Right ventricle myocardium superior (tissue), 1 donor: ENCODE results near the gene HS6ST2. TPM values are rescaled to one million over a fixed set of nuclear protein-coding genes. Genes with fewer than 3 reads are reported as not detected.
A peak's percentile ranks its signal among the peaks of the same experiment; 100 is the strongest.
"Not testable (repeated sequence)": the region's sequence is repeated elsewhere in the genome, so short reads cannot be mapped to it uniquely, and the experiment has no call there.

Experiments used
- ATAC-seq: fragments of 200-7000 bp; cut with Tn5 transposase; one replicate; pipeline ENCODE4 v1.9.1; 2020; ENCODE audit warnings: mild to moderate bottlenecking; ENCODE audit not compliant: poor library complexity
- DNase-seq: peaks from one replicate; pipeline ENCODE4 v3.0.0-alpha.2; 2020
- intact Hi-C: fragments of 100-400 bp; cut with DNase I; formaldehyde crosslinking; loops from one replicate; pipeline ENCODE4 v1.11.2; 2022
- long read RNA-seq: library from polyadenylated mRNA; unstranded; transcript quantifications from one replicate; pipeline ENCODE4 v2.0.0, GENCODE V29; 2021
- total RNA-seq: library from RNA; stranded (reverse); fragmentation: NEBNext Ultra II Directional; extraction: Animal tissue kit (Norgen Biotek cat#: 25700); gene quantifications from one replicate; pipeline ENCODE4 v1.2.1, GENCODE V29; 2021
- donor health status: DM: no; HTN: yes; CAD: no; lungs with severe emphysema.

The HS6ST2 gene
- total RNA-seq: 0.08 TPM
- long read RNA-seq: 0 reads

DNA sequence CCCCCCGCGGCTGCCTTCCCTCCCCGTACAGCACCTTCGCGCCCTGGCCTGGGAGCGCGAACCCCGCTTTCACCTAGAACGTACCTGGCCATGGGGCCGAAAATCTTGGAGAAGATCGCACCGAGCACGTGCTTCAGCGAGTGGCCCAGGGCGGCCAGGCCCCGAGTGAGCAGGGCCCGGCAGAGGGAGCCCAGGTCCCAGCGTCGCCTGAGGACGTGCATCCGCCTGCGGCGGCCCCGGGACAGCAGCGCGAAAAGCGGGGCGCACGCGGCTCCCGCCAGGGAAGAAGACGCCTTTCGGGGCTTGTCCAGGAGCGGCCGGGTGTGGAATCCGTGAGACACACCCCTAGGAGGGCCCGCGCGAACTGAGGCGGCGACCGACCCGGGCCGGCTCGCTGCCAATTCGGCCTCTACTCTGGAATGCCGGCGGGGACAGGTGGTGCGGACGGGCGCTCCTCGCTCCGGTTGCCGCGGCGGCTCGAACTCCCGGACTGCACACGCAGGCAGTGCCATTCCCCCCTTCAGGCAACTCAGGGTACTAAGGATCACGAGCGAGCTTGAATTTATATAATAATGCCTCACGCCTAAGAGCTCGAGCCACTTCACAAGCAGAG, at the start of gene HS6ST2:
Gene HS6ST2, minus strand, starts transcription at position 539 of the 613 bp plus-strand sequence.
- DNase-seq (no peak), ATAC-seq (peak; percentile 22)
- intact Hi-C loops: no loop called here

DNA sequence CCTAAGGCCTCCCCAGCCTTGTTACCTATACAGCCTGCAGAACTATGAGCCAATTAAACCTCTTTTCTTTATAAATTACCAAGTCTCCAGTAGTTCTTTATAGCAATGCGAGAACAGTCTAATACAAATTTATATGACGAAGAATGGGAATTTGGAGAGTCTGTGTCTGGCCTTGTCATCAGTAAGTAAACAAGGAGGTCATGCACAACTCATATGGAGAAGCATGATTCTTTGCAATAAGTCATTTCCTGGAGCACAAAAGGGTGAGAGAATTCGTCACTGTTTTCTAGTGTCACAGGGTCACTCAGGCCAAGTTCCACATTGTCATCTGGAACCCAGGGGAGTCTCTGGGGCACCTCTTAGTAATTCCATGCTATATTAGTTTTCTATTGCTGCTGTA, 49.0 kb upstream of the HS6ST2 start:
- no peak for ATAC-seq
- intact Hi-C loops: no loop called here
- no peak for DNase-seq

DNA sequence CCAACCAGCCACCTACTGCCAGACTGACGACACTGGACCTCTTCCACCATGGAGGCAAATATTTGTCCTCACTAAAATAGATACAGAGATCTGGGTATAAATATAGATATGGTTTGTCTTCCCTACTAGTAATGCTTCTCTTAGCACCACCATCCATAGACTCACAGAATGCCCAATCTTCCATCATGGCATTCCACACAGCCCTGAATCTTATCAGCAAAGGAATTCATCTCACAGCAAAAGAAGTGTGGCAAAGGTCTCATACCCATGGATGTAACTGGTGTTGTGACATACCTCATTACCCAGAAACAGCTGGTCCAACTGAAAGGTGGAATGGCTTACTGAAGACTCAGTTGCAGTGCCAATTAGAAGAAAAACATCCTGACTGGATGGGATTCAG, 47.2 kb upstream of the HS6ST2 start:
- DNase-seq (no peak), ATAC-seq (no peak)
- intact Hi-C loops: no loop called here

DNA sequence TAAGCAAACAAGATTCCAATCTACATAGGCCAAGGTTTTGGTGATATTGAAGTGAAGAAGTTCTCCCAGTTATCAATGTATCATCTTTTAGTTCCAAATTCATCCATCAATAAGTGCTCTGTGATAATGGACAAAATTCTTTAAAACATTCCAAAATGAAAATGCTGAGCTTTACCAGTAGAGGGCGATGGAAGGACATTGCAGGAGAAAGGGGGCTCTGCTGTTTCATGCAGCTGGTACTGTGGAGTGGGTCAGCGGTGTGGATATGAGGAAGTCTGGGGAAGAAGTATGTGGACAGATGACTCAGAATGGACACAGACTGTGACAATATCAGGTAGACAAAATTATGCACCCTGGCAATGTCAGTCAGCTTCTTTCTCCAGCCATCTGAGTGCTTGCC, 46.6 kb upstream of the HS6ST2 start:
- ATAC-seq (no peak), DNase-seq (no peak)
- intact Hi-C loops: no loop called here

DNA sequence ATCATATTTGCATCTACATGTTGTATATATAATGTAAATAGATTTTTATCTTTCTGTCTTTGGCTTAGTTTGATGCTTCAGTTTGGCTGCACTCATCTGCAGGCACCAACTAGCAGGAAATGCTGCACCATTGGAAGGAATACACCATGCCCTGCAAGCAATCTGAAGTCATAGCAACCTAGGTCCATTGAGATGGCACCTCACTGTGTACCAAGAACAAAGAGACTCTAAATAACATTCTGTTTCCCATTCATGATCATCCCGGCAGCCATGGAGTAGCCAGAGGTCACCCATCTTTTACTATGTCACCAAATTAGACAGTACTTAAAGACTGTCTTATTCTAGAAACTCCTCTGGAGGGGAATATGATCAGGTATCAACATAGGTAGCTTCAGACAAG, 40.8 kb upstream of the HS6ST2 start:
- no peak for DNase-seq
- intact Hi-C loops: no loop called here
- ATAC-seq: no peak

DNA sequence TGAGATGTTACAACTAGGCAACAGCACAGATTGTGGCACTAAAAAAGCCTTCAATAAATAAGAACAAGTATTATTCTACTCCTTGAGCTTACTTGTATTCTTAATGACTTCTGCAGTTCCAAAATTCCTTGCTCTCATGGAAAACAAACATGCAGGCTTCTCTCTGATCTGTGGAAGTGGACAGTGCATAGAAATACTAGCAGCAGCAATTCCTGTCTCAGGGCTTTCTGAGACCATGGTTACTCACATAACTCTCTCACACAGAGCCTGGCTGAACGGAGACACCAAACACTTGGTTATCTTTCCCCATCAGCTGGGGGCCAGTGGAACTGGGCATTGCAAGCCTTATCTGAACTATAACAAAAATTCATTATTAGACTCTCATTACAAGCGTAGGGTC, 32.4 kb upstream of the HS6ST2 start:
- intact Hi-C loops: no loop called here
- no peak for ATAC-seq
- no peak for DNase-seq

DNA sequence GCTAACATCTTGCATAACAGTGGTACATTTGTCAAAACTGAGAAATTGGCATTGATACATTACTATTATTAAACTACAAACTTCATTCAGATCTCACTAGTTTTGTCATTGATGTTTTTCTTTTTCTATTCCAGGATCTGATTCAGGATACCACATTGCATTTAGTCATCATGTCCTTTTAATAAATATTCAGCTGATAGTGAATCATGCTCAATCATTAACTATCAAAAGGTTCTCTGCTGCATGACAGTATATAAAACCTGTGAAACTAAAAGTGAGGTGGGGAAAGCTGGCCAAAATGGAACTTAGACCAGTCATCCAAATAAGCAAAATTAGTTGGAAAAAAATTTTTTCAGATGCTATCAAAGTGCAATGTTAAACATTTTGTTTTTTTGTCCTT, 28.1 kb upstream of the HS6ST2 start:
- intact Hi-C loops: no loop called here
- no peak for ATAC-seq

DNA sequence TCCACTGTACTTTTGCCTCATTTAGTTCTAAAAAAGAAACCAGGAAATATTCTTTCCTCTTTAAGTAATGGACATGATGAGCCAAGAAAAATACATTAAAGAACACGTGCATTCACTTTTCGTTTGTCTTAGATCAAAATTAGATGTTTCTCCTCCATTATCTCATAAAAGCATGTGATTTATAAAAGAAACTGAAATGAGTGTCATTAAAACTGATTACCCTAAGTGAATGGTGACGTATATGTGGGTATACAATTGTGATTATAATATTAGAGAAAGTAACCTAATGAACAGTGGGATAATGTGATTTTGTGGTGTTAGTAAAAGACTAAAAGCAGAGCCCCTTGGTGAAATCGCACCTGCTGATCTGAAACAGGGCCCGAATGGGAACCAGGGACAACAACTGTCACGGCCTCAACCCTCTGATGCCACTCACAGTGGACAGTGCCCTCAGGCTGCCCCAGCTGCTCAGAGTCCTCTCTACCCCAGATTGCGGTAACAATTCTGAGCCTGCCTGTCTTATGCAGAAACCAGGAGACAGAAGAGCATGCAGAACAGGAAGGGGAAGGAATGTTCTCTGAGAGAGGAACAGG, 25.7 kb upstream of the HS6ST2 start:
- intact Hi-C loops: no loop called here
- ATAC-seq (no peak), DNase-seq (no peak)

More for the DNA sequence above, 28.1 kb upstream of the HS6ST2 start:
- DNase-seq: no peak

DNA sequence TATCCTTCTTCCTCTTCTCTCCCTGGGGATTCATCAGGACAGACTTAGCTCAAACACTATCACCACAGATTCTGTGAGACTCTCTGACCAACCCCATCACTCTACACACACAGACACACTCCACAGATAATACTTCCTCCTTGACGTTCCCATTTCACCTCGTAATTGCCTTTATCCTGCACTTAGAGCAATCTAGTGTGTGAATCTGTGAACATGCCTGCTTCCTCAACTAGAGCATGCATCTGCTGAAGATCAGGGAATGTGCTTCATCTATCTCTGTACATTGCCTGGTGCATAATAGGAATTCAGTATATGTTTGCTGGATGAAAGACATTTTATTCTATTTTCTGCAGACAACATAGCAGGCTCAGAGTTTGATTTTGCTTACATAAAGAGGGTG, 25.1 kb upstream of the HS6ST2 start:
- intact Hi-C loops: no loop called here
- ATAC-seq (no peak), DNase-seq (no peak)

DNA sequence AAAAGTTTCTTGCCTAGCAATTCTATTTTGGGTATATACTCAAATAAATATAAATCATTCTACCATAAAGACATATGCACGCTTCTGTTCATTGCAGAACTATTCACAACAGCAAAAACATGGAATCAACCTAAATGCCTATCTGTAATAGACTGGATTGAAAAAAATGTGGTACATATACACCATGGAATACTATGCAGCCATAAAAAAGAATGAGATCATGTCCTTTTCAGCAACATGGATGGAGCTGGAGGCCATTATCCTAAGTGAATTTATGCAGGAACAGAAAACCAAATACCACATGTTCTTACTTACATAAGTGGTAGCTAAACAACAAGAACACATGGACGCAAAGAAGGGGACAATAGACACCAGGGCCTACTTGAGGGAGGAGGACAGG, 21.6 kb upstream of the HS6ST2 start:
- intact Hi-C loops, ATAC-seq: not testable (repeated sequence)

DNA sequence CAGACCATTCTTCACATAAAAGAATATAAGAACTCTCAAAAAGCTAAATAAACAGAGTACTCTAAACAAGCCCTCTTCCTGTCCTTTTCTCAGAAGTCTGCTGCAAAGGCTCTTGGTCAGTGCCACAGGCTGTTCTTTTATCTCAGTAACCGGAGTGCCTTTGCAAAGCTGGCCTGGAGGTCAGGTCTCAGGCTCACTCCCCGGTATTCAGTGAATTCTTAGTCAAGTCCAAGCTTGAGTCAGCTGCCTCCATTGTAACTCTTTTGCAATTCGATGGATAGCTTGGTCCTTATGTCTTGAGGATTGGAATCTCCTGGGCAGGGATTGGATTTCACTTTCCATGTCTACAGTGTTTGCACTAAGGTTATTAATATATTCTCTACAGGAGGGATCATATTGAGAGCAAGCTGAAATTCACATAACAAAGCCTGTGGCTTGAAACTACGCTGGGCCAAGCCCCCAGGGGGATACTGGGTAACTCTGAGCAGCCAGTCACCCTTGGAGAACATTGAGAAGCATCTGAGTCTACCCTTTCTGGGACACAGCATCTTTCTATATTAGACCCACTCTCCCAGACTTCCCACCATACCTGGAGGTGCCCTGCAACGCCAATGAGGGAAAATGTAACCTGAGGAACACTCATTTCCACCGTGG, 10.0 kb upstream of the HS6ST2 start:
- ATAC-seq: no peak
- DNase-seq: no peak
- intact Hi-C loops: no loop called here

More for the DNA sequence above, 21.6 kb upstream of the HS6ST2 start:
- not testable (repeated sequence) for DNase-seq

DNA sequence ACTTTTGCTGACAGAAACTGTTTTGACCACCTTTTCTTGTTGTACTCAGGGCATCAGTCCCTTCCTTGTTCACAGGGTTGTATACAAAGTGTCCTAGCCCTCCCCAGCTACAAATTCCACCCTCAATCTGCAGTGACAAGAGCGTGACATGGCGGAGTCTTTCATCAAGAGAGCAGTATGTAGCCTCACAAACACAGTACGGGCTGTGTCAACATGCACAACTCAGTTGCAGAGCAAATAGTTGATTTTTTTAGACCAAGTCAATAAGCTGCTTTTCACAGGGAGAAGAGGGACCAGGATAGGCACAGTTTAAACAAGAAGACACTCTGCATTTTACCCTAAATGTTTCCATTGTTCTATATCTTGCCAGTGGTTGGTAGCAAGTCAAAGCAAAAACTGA, 8.6 kb upstream of the HS6ST2 start:
- DNase-seq (no peak), ATAC-seq (no peak)
- intact Hi-C loops: no loop called here

DNA sequence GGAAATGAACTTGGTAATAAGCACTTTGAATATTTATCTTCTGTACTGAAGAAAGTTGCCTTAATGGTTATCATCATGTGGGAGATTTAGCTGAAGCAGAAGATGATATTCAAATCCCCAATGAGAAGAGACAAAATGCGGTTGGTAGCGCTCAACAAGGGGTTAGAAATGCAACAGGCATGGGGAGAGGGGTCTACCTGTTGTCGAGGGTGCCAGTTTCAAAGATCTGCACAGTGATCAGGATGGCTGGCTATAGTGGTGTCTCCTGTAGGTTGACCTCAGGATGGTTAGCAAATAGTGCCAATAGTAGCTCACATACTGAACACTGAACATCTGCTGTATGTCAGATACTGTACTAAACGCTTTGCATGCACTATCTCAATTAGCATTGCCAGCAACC, 7.0 kb upstream of the HS6ST2 start:
- ATAC-seq: no peak

DNA sequence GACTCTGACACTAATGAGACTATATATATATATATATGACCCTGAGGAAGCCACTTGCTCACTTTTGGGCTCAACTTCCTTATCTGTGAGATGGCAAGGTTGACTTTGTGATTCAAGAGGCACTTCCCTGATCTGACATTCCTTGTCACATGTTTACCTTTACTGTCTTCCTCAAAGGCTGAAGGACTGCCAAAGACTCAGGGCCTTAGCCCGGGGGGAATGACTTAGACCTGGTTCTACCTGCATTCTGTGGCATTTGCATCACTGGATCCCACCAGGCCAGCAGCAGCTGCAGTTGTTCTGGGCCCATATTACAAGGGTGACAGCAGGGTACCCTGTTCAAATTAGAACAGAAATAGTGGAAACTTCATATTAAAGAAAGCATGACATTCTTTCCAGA, 3.1 kb upstream of the HS6ST2 start:
- intact Hi-C loops: no loop called here
- no peak for ATAC-seq

More for the DNA sequence above, 7.0 kb upstream of the HS6ST2 start:
- intact Hi-C loops: no loop called here
- no peak for DNase-seq

DNA sequence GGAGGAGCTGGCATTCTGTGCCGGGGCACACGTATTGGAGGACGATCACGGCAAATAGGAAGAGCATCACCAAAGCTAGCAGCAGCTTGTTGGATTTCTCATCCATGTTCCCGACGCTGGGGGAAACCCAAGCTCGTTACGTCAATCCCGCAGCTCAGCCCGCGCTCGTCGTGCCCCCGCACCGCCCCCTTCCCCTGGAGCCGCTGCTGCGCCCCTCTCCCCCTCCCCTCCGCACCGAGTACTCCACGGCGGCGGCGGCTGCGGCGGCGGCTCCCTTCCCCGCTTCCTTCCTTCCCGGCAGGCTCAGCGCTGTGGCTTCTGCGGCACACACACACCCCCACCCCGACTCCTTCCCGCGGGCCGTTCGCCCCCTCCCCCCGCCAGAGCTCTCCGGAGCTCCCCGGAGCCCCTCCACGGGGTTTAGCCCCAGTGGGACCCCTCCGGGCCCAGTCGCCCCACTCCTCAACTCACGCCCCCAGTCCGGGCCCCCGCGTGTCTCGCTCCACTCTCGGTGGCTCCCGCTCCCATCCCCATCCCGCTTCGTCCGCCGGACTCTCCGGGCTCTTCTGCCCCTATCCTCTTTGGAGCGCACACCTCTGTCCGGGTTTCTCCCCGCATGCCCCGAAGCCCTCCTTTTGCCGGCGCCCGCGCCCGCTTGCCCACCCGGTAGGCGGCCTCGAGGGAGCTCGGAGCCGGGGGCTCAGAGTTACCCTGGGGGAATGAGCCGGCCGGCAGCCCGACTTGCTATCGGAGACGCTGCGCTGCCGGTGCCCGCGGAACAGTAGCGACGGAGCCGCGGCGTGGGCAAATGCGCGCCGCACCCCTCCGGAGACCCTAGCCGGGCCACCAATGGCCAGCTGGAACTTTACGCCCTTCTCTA, 978 bp downstream of the HS6ST2 start:
- DNase-seq (no peak), ATAC-seq (peak; percentile 25)
- intact Hi-C loops: no loop called here

More for the DNA sequence above, 3.1 kb upstream of the HS6ST2 start:
- no peak for DNase-seq

DNA sequence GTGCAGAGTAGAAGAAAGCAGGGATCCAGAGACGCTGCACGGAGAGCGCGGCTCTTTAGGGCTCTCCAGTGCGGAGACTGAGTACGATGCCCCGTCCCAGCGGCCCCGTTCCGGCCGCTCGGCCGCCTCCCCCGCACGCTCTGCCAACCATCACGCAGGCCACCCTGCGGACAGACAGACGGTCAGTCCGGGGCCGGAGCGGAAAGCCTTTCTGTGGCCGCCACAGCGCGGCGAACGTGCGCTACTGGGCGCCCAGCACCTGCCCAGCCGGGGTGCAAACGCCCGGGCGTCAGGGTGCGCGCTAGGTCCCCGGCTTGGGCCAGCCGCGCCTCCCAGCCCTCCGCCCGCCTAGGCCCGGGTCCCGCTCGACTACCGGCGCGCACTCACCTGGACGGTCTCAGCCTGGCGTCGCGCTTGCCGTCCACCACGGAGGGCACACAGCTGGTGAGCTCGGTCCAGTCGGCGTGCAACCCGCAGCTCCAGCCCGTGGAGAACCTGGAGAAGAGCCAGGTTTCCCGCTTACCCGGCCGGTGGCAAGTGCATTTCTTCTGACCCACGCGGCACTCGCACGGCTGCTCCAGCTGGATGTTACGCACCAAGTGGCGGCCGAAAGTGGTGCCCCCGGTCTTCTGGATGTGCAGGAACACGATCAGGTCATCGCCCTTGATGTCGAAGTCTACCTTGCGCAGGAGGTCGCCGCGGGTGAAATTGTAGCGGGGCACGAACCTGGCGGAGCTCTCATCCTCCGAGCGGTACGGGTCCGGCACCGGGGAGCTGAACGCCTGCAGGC, 1.8 kb downstream of the HS6ST2 start:
- ATAC-seq (no peak), DNase-seq (no peak)
- intact Hi-C loops: no loop called here

DNA sequence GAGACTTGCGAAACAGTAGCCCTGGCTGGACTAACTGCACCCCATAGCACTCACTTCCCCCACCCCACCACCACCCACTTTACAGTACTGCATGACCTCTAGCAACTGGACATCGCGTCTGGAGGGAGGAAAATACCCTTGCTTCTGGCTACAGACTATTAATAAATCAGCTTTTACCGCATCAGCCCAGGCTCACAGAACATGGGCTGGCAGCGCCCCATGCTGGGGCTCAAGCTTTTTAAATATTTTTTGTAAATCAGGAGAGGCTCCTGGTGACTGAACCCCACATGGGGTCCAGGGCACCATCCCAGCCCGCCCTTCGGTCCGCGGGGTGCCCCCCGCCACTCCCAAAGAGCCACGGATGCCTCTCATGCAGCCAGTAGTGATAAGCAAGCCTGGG, 2.7 kb downstream of the HS6ST2 start:
- intact Hi-C loops: no loop called here
- no peak for DNase-seq
- ATAC-seq: no peak

DNA sequence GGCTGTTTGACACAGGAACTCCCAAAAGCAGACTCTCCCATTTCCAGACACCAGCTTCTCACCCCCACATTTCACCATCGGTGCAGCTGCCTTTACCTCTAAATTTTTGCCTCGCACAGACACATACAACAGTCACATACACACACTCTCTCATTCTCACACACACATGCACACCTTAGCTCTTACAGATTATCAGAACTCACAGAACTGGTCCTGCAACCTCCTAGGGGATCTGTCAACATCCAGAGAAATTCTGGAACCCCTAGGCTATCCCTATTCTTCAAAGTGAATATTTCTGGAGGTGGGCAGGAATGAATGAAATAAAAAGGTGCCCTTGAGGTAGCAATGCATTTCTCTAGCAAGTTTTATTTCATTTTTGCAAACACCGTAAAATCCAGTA, 4.1 kb downstream of the HS6ST2 start:
- intact Hi-C loops: no loop called here
- DNase-seq (no peak), ATAC-seq (no peak)

DNA sequence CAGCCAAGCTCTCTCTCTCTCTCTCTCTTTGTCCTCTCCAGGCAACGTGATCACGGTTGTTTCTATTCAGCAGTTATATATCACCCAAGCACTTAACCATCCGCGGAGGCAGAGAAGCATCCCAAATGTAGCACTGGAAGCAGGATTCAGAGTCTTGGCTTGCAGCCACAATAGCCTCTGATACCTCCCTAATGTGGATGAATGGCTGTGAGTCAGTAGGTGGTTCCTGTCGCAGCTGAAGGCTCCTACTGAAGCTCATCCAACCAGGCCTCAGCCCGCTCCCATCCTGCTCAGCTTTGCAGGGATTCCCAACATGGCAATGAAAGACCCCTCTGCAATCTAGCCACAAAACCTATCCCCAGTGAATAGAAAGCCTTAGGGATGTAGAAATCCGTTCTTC, 5.1 kb downstream of the HS6ST2 start:
- intact Hi-C loops: no loop called here
- DNase-seq (no peak), ATAC-seq (no peak)
